AG09319 (cell line): ENCODE data around the gene FAM234B.

Source experiments
- DNase-seq: peaks from one replicate; pipeline ENCODE4 v3.0.0-alpha.2; 2010; ENCODE audit warnings: low read depth; ENCODE audit errors: extremely low read depth
- CTCF ChIP-seq: IDR thresholded peaks from 2 replicates; pipeline ENCODE4 v1.5.1; 2011; ENCODE audit warnings: low read depth, mild to moderate bottlenecking, inconsistent platforms, low read length, moderate library complexity

Gene FAM234B

GRCh38 chr12:13044002-13044905 is at the start of gene FAM234B:
TSS of gene FAM234B (plus strand) at chr12:13044381. CDS start at chr12:13044404, 23 bp downstream.
- no peak for DNase-seq
- peak; percentile 11 for TF ChIP-seq CTCF

- DNase-seq, result no peak
- no peak for TF ChIP-seq CTCF
These were observed 49.1 kb upstream of the FAM234B start for GRCh38 chr12:12995088-12995487.

GRCh38 chr12:12996209-12996608 is 48.0 kb upstream of the FAM234B start:
- TF ChIP-seq CTCF, result no peak
- no peak for DNase-seq

- TF ChIP-seq CTCF, result no peak
- DNase-seq, result no peak
These were observed 47.0 kb upstream of the FAM234B start for GRCh38 chr12:12997156-12997555.

GRCh38 chr12:12997734-12998133 is 46.4 kb upstream of the FAM234B start:
- DNase-seq, result no peak
- TF ChIP-seq CTCF, result no peak

GRCh38 chr12:12998248-12998647 is 45.9 kb upstream of the FAM234B start:
- no peak for DNase-seq
- no peak for TF ChIP-seq CTCF

- no peak for TF ChIP-seq CTCF
- no peak for DNase-seq
These were observed 44.8 kb upstream of the FAM234B start for GRCh38 chr12:12999271-12999958.
